Trophoblast cell (in vitro differentiated cells and primary cell): Measurements from ENCODE around the gene IRAK3.

ENCODE experiments used
- DNase-seq, 2 donors: peaks; one replicate each; pipeline ENCODE4 v3.0.0-alpha.2; 2016
- H2AFZ ChIP-seq: 2 replicates; pipeline ENCODE4 v1.6.1; 2013; ENCODE audit warnings: low read length, moderate library complexity, mild to moderate bottlenecking; ENCODE audit not compliant: insufficient read depth, poor library complexity
- H2AK5ac ChIP-seq: 2 replicates; pipeline ENCODE4 v1.6.1; 2013; ENCODE audit warnings: mild to moderate bottlenecking, low read length
- H2BK120ac ChIP-seq: 2 replicates; pipeline ENCODE4 v1.6.1; 2013; ENCODE audit warnings: low read length, mild to moderate bottlenecking, moderate library complexity; ENCODE audit not compliant: insufficient read depth, poor library complexity
- H2BK12ac ChIP-seq: 2 replicates; pipeline ENCODE4 v1.6.1; 2013; ENCODE audit warnings: mild to moderate bottlenecking, low read length, moderate library complexity
- H2BK5ac ChIP-seq: 2 replicates; pipeline ENCODE4 v1.6.1; 2013; ENCODE audit warnings: low read length, low read depth, moderate library complexity, mild to moderate bottlenecking; ENCODE audit not compliant: poor library complexity
- H3K14ac ChIP-seq: 2 replicates; pipeline ENCODE4 v1.6.1; 2013; ENCODE audit warnings: mild to moderate bottlenecking, low read length
- H3K18ac ChIP-seq: 2 replicates; pipeline ENCODE4 v1.6.1; 2013; ENCODE audit warnings: mild to moderate bottlenecking, low read length
- H3K23ac ChIP-seq: 2 replicates; pipeline ENCODE4 v1.6.1; 2013; ENCODE audit warnings: low read length
- H3K27ac ChIP-seq: 2 replicates; pipeline ENCODE4 v1.5.1; 2013; ENCODE audit warnings: low read depth, mild to moderate bottlenecking, inconsistent platforms, low read length, moderate library complexity
- H3K27me3 ChIP-seq: 2 replicates; pipeline ENCODE4 v1.6.1; 2013; ENCODE audit warnings: inconsistent platforms, mild to moderate bottlenecking, low read length, moderate library complexity; ENCODE audit not compliant: insufficient read depth
- H3K36me3 ChIP-seq, 2 experiments: 1 replicate in 1 of 2; 2 replicates in 1 of 2; pipeline ENCODE4 v1.6.1; 2013; ENCODE audit warnings: low read length in 2 of 2, mild to moderate bottlenecking in 2 of 2, moderate library complexity in 1 of 2; ENCODE audit not compliant: insufficient read depth in 2 of 2, control insufficient read depth in 1 of 2
- H3K4ac ChIP-seq: 2 replicates; pipeline ENCODE4 v1.6.1; 2013; ENCODE audit warnings: low read depth, mild to moderate bottlenecking, low read length, moderate library complexity
- H3K4me1 ChIP-seq, 2 experiments: 1 replicate in 1 of 2; 2 replicates in 1 of 2; pipeline ENCODE4 v1.6.1; 2013; ENCODE audit warnings: low read length in 2 of 2, mild to moderate bottlenecking in 2 of 2, moderate library complexity in 1 of 2; ENCODE audit not compliant: insufficient read depth in 2 of 2, control insufficient read depth in 1 of 2
- H3K4me2 ChIP-seq: 2 replicates; pipeline ENCODE4 v1.6.1; 2013; ENCODE audit warnings: inconsistent platforms, mild to moderate bottlenecking, low read length, moderate library complexity
- H3K4me3 ChIP-seq: 2 replicates; pipeline ENCODE4 v1.5.1; 2013; ENCODE audit warnings: mild to moderate bottlenecking, low read depth, low read length, inconsistent platforms
- H3K79me1 ChIP-seq: one replicate; pipeline ENCODE4 v1.6.1; 2013; ENCODE audit warnings: low read length
- H3K79me2 ChIP-seq: 2 replicates; pipeline ENCODE4 v1.6.1; 2013; ENCODE audit warnings: low read length, mild to moderate bottlenecking; ENCODE audit not compliant: control insufficient read depth, insufficient read depth, poor library complexity
- H3K9ac ChIP-seq: 2 replicates; pipeline ENCODE4 v1.6.1; 2013; ENCODE audit warnings: mild to moderate bottlenecking, low read length
- H3K9me3 ChIP-seq: 2 replicates; pipeline ENCODE4 v1.6.1; 2013; ENCODE audit warnings: low read depth, mild to moderate bottlenecking, control low read depth, inconsistent platforms, low read length; ENCODE audit not compliant: insufficient read depth
- H4K12ac ChIP-seq: 2 replicates; pipeline ENCODE4 v1.6.1; 2013; ENCODE audit warnings: low read depth, mild to moderate bottlenecking, low read length, moderate library complexity
- H4K8ac ChIP-seq: 2 replicates; pipeline ENCODE4 v1.6.1; 2013; ENCODE audit warnings: low read depth, mild to moderate bottlenecking, low read length, moderate library complexity
- H4K91ac ChIP-seq: one replicate; pipeline ENCODE4 v1.6.1; 2013; ENCODE audit warnings: low read depth, mild to moderate bottlenecking, low read length, moderate library complexity
- WGBS: extraction: QIAGEN DNeasy Blood & Tissue Kit; methylation state at CpG from one replicate; pipeline ENCODE4 v1.1.7; 2013; ENCODE audit warnings: missing lambda C conversion rate; ENCODE audit not compliant: insufficient read length, insufficient coverage; ENCODE audit errors: extremely low coverage; 5-methylcytosine and 5-hydroxymethylcytosine counted together

IRAK3 gene

DNA sequence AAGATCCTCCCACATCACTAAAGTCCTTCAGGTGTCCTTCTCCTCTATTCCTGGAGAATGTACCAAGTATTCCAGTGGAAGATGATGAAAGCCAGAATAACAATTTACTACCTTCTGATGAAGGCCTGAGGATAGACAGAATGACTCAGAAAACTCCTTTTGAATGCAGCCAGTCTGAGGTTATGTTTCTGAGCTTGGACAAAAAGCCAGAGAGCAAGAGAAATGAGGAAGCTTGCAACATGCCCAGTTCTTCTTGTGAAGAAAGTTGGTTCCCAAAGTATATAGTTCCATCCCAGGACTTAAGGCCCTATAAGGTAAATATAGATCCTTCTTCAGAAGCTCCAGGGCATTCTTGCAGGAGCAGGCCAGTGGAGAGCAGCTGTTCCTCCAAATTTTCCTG lies 58.7 kb downstream of the IRAK3 start:
- no peak for DNase-seq
- Histone ChIP-seq H3K4me2 (no peak overlapping the region), H3K36me3 (no peaks in the 10 kb centered on the region), H3K4ac (no peak overlapping the region), H3K79me2 (no peaks in the 10 kb centered on the region), H4K8ac (no peak overlapping the region), H4K12ac (no peak overlapping the region), H2AK5ac (no peak overlapping the region), H2BK120ac (no peak overlapping the region), H2AFZ (no peak overlapping the region), H2BK5ac (no peak overlapping the region), H3K4me3 (no peak overlapping the region), H2BK12ac (no peak overlapping the region), H3K23ac (no peak overlapping the region), H3K27me3 (no peaks in the 10 kb centered on the region), H3K9me3 (no peaks in the 10 kb centered on the region), H4K91ac (no peak overlapping the region), H3K14ac (no peak overlapping the region), H3K18ac (no peak overlapping the region), H3K79me1 (no peaks in the 10 kb centered on the region), H3K9ac (no peak overlapping the region), H3K4me1 (no peaks in the 10 kb centered on the region), H3K27ac (no peak overlapping the region)

DNA sequence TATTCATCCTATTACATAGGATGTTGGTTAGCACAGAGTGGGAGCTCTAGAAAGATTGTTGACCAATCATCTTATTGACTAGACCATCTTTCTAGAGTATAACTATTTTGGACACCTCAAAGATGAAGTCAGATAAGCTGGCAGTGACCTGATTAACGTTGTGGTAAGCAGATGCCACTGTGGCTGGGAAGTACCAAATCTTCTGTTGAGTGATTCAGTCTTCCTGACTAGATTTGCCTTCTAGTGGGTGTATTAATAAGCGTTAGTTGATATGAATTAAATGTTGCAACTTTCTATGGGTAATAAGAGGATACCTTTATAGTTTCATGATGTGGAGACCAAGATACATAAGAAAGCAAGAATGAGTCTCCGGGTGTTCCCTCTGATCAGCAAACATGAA lies 62.0 kb downstream of the IRAK3 start:
- Histone ChIP-seq H3K4me3 (no peak overlapping the region), H4K91ac (no peak overlapping the region), H3K18ac (no peak overlapping the region), H3K14ac (no peak overlapping the region), H3K4ac (no peak overlapping the region), H2AK5ac (no peak overlapping the region), H3K23ac (no peak overlapping the region), H3K79me2 (no peaks in the 10 kb centered on the region), H4K8ac (no peak overlapping the region), H2BK120ac (no peak overlapping the region), H3K79me1 (no peaks in the 10 kb centered on the region), H3K27ac (no peak overlapping the region), H3K4me1 (no peaks in the 10 kb centered on the region), H2BK12ac (no peak overlapping the region), H2BK5ac (no peak overlapping the region), H3K9me3 (no peaks in the 10 kb centered on the region), H3K4me2 (no peak overlapping the region), H4K12ac (no peak overlapping the region), H2AFZ (no peak overlapping the region), H3K27me3 (no peaks in the 10 kb centered on the region), H3K36me3 (no peaks in the 10 kb centered on the region), H3K9ac (no peak overlapping the region)
- DNase-seq, result no peak
- WGBS, result no CpG with 5 or more reads among the region's 3 CpGs

- Histone ChIP-seq H3K4ac (no peak overlapping the region), H3K4me3 (no peak overlapping the region), H2BK120ac (no peak overlapping the region), H4K8ac (no peak overlapping the region), H3K4me1 (no peaks in the 10 kb centered on the region), H2BK5ac (no peak overlapping the region), H2AK5ac (no peak overlapping the region), H3K36me3 (no peaks in the 10 kb centered on the region), H3K18ac (no peak overlapping the region), H3K9ac (no peak overlapping the region), H3K27ac (no peak overlapping the region), H3K27me3 (no peaks in the 10 kb centered on the region), H3K23ac (no peak overlapping the region), H3K14ac (no peak overlapping the region), H3K79me1 (no peaks in the 10 kb centered on the region), H3K9me3 (no peaks in the 10 kb centered on the region), H3K4me2 (no peak overlapping the region), H3K79me2 (no peaks in the 10 kb centered on the region), H4K91ac (no peak overlapping the region), H2AFZ (no peak overlapping the region), H2BK12ac (no peak overlapping the region), H4K12ac (no peak overlapping the region)
- DNase-seq, result no peak
- no CpG with 5 or more reads among the region's 2 CpGs for WGBS
Observed at GRCh38 chr12:66252771-66253170, 63.8 kb downstream of the IRAK3 start.

DNA sequence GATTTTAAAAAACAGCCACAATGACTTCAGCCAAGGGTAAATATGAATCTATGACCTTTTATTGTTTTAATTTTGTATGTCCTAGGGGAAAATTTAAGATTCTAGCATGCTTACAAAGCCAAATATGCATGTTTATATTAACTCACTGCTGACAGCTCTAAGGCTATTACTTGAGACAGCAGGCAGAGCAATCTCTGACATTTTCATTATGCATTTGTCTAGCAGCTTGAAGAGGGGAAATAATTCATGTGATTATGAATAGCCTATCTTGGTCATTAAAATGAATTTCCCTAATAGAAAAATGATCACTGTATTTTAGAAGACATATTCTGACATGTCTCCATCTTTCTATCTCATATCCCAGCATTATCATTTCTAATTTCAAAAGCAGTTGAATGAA lies 66.7 kb downstream of the IRAK3 start:
- no peak overlapping the region for H3K14ac ChIP-seq
- H2BK12ac ChIP-seq, result no peak overlapping the region
- H2AK5ac ChIP-seq, result no peak overlapping the region
- no peak overlapping the region for H2AFZ ChIP-seq
- H3K23ac ChIP-seq, result no peak overlapping the region
- no peak overlapping the region for H3K4me3 ChIP-seq
- no peak overlapping the region for H4K8ac ChIP-seq
- no peak overlapping the region for H3K4me2 ChIP-seq
- H4K12ac ChIP-seq, result no peak overlapping the region
- H2BK5ac ChIP-seq, result no peak overlapping the region
- no peak overlapping the region for H3K27ac ChIP-seq
- H2BK120ac ChIP-seq, result no peak overlapping the region
- no peak overlapping the region for H3K18ac ChIP-seq
- H3K9me3 ChIP-seq, result no peaks in the 10 kb centered on the region
- H3K79me1 ChIP-seq, result no peaks in the 10 kb centered on the region
- H3K27me3 ChIP-seq, result no peaks in the 10 kb centered on the region
- H3K4me1 ChIP-seq, result no peaks in the 10 kb centered on the region
- no peak overlapping the region for H3K4ac ChIP-seq
- no peaks in the 10 kb centered on the region for H3K79me2 ChIP-seq
- no peak for DNase-seq
- H3K9ac ChIP-seq, result no peak overlapping the region
- H3K36me3 ChIP-seq, result no peaks in the 10 kb centered on the region
- no peak overlapping the region for H4K91ac ChIP-seq

DNA sequence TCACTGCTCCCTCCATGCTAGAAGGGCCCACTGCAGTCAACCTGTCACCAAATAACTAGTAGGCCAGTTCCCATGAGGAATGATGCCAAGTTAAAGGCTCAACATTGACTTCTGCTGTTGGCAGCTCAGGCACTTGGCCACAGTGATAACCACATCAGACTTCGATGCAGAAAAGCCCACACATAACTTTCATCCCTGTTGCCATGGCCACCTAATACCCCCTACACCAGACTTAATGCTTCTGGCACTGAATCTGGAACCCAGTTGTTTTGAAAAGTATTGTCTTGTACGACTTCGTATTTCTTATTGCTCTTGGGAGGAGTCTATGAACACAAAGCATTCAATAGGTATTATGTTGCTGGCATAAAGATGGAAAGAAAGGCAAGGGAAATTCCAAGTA lies 69.0 kb downstream of the IRAK3 start:
- WGBS, result no CpG with 5 or more reads among the region's 3 CpGs
- Histone ChIP-seq H3K79me1 (no peaks in the 10 kb centered on the region), H3K9me3 (no peaks in the 10 kb centered on the region), H3K4me1 (no peaks in the 10 kb centered on the region), H3K18ac (no peak overlapping the region), H3K79me2 (no peaks in the 10 kb centered on the region), H3K4me2 (no peak overlapping the region), H4K8ac (no peak overlapping the region), H3K27ac (no peak overlapping the region), H4K12ac (no peak overlapping the region), H3K9ac (no peak overlapping the region), H2AK5ac (no peak overlapping the region), H4K91ac (no peak overlapping the region), H2BK120ac (no peak overlapping the region), H2AFZ (no peak overlapping the region), H3K23ac (no peak overlapping the region), H3K14ac (no peak overlapping the region), H2BK5ac (no peak overlapping the region), H3K27me3 (no peaks in the 10 kb centered on the region), H3K36me3 (no peaks in the 10 kb centered on the region), H3K4me3 (no peak overlapping the region), H3K4ac (no peak overlapping the region), H2BK12ac (no peak overlapping the region)
- no peak for DNase-seq
